K562 (cell line): ENCODE results near the gene NUP85. TPM values are rescaled to one million over a fixed set of nuclear protein-coding genes. Genes with fewer than 3 reads are reported as not detected.

Experiments used
- ATAC-seq: fragments of 200-7000 bp; cut with Tn5 transposase; 3 replicates; pipeline ENCODE4 v1.9.1; 2020; ENCODE audit warnings: moderate library complexity
- BruUV-seq: library from RNA; stranded (reverse); fragments of 400-500 nt; replicated peaks from 2 replicates; lab custom pipeline; 2021; lab: Mats Ljungman, UMichigan
- CTCF ChIA-PET: fragments of 300-600 bp; formaldehyde crosslinking; extraction: SDS; loops from one replicate; lab custom pipeline; 2021; ENCODE audit warnings: low intra/inter-chr PET ratio; lab: Yijun Ruan, JAX
- POLR2A ChIA-PET: fragments of 300-600, 350-650 bp; sonication (Branson Sonifier 250); formaldehyde crosslinking; extraction: SDS; loops from one replicate; lab custom pipeline; 2021; ENCODE audit warnings: antibody characterized with exemption, inconsistent platforms; lab: Yijun Ruan, JAX
- DNase-seq, 4 experiments: peaks; one replicate each; pipeline versions ENCODE4 v3.0.0 to v3.0.0-alpha.2; 2011 to 2018; ENCODE audit warnings: low spot score in 3 of 4, mixed read lengths in 3 of 4; ENCODE audit errors: extremely low read depth in 1 of 4
- FAIRE-seq: peaks from 2 replicates; lab custom pipeline; 2011; peaks lifted over from hg19 to GRCh38; lab: Jason Lieb, UNC
- H2AFZ ChIP-seq: 2 replicates; pipeline ENCODE4 v1.6.0; 2011; ENCODE audit warnings: low read depth, low read length, control low read depth, inconsistent platforms
- H3K27ac ChIP-seq: fragments of 200-600 bp; 3 replicates; pipeline ENCODE4 v1.8.0; 2011; ENCODE audit warnings: low read depth, mild to moderate bottlenecking, control low read depth, inconsistent platforms, low read length, moderate library complexity, mixed read lengths; ENCODE audit errors: extremely low read depth
- H3K27me3 ChIP-seq, 2 experiments: fragments of 300-600 bp in 1 of 2; 2 replicates in 1 of 2; 3 replicates in 1 of 2; pipeline versions ENCODE4 v1.6.0 to v1.8.0; 2011; ENCODE audit warnings: inconsistent platforms in 2 of 2, low read length in 2 of 2, mild to moderate bottlenecking in 1 of 2, mixed read lengths in 1 of 2, moderate library complexity in 1 of 2; ENCODE audit not compliant: control insufficient read depth in 2 of 2, insufficient read depth in 2 of 2
- H3K36me3 ChIP-seq: fragments of 300-600 bp; 3 replicates; pipeline ENCODE4 v1.8.0; 2011; ENCODE audit warnings: mild to moderate bottlenecking, low read length, inconsistent platforms; ENCODE audit not compliant: control insufficient read depth, insufficient read depth
- H3K4me1 ChIP-seq, 2 experiments: fragments of 200-600 bp in 1 of 2; replicated peaks in 1 of 2; 2 replicates in 1 of 2; 3 replicates in 1 of 2; pipeline versions ENCODE4 v1.5.1 to v1.8.0; 2011; ENCODE audit warnings: inconsistent platforms in 2 of 2, low read length in 2 of 2, mild to moderate bottlenecking in 1 of 2, mixed read lengths in 1 of 2, moderate library complexity in 1 of 2; ENCODE audit not compliant: control insufficient read depth in 2 of 2, insufficient read depth in 2 of 2
- H3K4me2 ChIP-seq: 2 replicates; pipeline ENCODE4 v1.6.1; 2011; ENCODE audit warnings: low read length, control low read depth, inconsistent platforms, mixed read lengths; ENCODE audit not compliant: insufficient read depth
- H3K4me3 ChIP-seq: fragments of 200-600 bp; sonication (generic), shearing (Covaris generic); 2 replicates; pipeline ENCODE4 v1.5.1; 2016; ENCODE audit warnings: control low read depth, inconsistent platforms
- H3K79me2 ChIP-seq: fragments of 200-600 bp; 3 replicates; pipeline ENCODE4 v1.8.0; 2011; ENCODE audit warnings: low read length, inconsistent platforms; ENCODE audit not compliant: control insufficient read depth, insufficient read depth
- H3K9ac ChIP-seq, 2 experiments: 2 replicates each; pipeline versions ENCODE4 v1.6.0 to v1.6.1; 2011; ENCODE audit warnings: low read depth in 2 of 2, low read length in 2 of 2, control low read depth in 1 of 2, inconsistent platforms in 1 of 2, mild to moderate bottlenecking in 1 of 2, mixed read lengths in 1 of 2; ENCODE audit not compliant: insufficient read depth in 1 of 2
- H3K9me1 ChIP-seq: one replicate; pipeline ENCODE4 v1.6.0; 2011; ENCODE audit warnings: inconsistent platforms, mild to moderate bottlenecking, low read length, moderate library complexity; ENCODE audit not compliant: control insufficient read depth, insufficient read depth
- H3K9me3 ChIP-seq: replicated peaks from 2 replicates; pipeline ENCODE4 v1.5.1; 2011; ENCODE audit warnings: low read depth, low read length, inconsistent platforms; ENCODE audit not compliant: control insufficient read depth, insufficient read depth
- H4K20me1 ChIP-seq: replicated peaks from 2 replicates; pipeline ENCODE4 v1.6.1; 2011; ENCODE audit warnings: low read length, inconsistent platforms, mixed read lengths; ENCODE audit not compliant: control insufficient read depth, insufficient read depth
- FOXK2 ChIP-seq, 2 experiments: fragments of 450-650 bp; IDR thresholded peaks in 1 of 2; conservative IDR thresholded peaks in 1 of 2; 2 replicates each; pipeline ENCODE4 v1.6.1; 2016; ENCODE audit warnings: low read depth in 2 of 2, mild to moderate bottlenecking in 1 of 2
- POLR2AphosphoS5 ChIP-seq: IDR thresholded peaks from 2 replicates; pipeline ENCODE4 v1.6.1; 2011; ENCODE audit warnings: mild to moderate bottlenecking, low read depth, low read length, moderate library complexity; ENCODE audit not compliant: control insufficient read depth, insufficient read depth
- XRCC5 ChIP-seq: fragments of 200-400 bp; formaldehyde crosslinking; IDR thresholded peaks from 2 replicates; pipeline ENCODE4 v1.6.1; 2017; ENCODE audit warnings: low read depth, mild to moderate bottlenecking, low read length
- ZBTB40 ChIP-seq, 2 experiments: fragments of 450-650 bp in 1 of 2; sonication (generic) in 1 of 2; formaldehyde crosslinking in 1 of 2; IDR thresholded peaks; 2 replicates each; pipeline versions ENCODE4 v1.7.1 to v1.9.0; 2016 to 2022; ENCODE audit warnings: inconsistent platforms in 1 of 2, mild to moderate bottlenecking in 1 of 2, missing genetic modification reagents in 1 of 2
- ZNF143 ChIP-seq: sonication (generic); formaldehyde crosslinking; IDR thresholded peaks from 2 replicates; pipeline ENCODE4 v1.9.0; 2022; ENCODE audit warnings: mild to moderate bottlenecking, missing genetic modification reagents
- ZNF77 ChIP-seq: fragments of 250-450 bp; sonication (Bioruptor Pico); IDR thresholded peaks from 2 replicates; pipeline ENCODE4 v1.5.0; 2020
- WGBS: fragments of 100-300 bp; shearing (Covaris generic); methylation state at CpG from one replicate; pipeline ENCODE4 v1.1.6; 2016; ENCODE audit warnings: low coverage, mixed read lengths; ENCODE audit not compliant: insufficient coverage; ENCODE audit errors: missing lambda C conversion rate; 5-methylcytosine and 5-hydroxymethylcytosine counted together
- in situ Hi-C: fragments of 300-500 bp; cut with MboI; formaldehyde crosslinking; loops from 4 replicates; pipeline ENCODE4 v1.15.0; 2018; ENCODE audit warnings: inconsistent platforms, mixed read lengths
- intact Hi-C: fragments of 100-400 bp; cut with micrococcal nuclease; formaldehyde crosslinking; loops from 2 replicates; pipeline ENCODE4 v1.14.2; 2022
- polyA plus RNA-seq, 8 experiments: library from polyadenylated mRNA; depleted of rRNA in 4 of 8; stranded (reverse) in 5 of 8; unstranded in 3 of 8; fragments of >200 nt; fragmentation: Nextera tagmentation in 2 of 8; fragmentation: Illumina TruSeq in 1 of 8; extraction: Ambion mirVana in 2 of 8; extraction: Trizol in 1 of 8; gene quantifications; 2 replicates each; pipeline versions ENCODE4 v1.2.1 to v1.2.3, GENCODE V29; 2011 to 2014; ENCODE audit warnings: inconsistent platforms in 1 of 8, missing spikeins in 1 of 8
- total RNA-seq, 7 experiments: library from RNA; depleted of rRNA in 6 of 7; stranded (reverse); fragments of >200 nt in 6 of 7; fragmentation: Illumina TruSeq in 2 of 7; extraction: Trizol in 2 of 7; gene quantifications; 2 replicates each; pipeline versions ENCODE4 v1.2.1 to v1.2.3, GENCODE V29; 2011 to 2021; ENCODE audit warnings: low replicate concordance in 1 of 7
- TF ChIP-seq, protein P1 (sequence below): fragments of 450-650 bp; IDR thresholded peaks from 2 replicates; pipeline ENCODE4 v1.6.1; 2017; ENCODE audit warnings: antibody characterized with exemption, mild to moderate bottlenecking

Gene NUP85
- total and polyA plus RNA-seq, 9 of the 15 experiments (the other 6 are each of a cell fraction or from before 2014, with no cell fraction given), result 50.2 to 177 (median 110) TPM

- TF ChIP-seq ZNF77 (CRISPR knock-in tag), result no peak
- TF ChIP-seq, protein P1, sequence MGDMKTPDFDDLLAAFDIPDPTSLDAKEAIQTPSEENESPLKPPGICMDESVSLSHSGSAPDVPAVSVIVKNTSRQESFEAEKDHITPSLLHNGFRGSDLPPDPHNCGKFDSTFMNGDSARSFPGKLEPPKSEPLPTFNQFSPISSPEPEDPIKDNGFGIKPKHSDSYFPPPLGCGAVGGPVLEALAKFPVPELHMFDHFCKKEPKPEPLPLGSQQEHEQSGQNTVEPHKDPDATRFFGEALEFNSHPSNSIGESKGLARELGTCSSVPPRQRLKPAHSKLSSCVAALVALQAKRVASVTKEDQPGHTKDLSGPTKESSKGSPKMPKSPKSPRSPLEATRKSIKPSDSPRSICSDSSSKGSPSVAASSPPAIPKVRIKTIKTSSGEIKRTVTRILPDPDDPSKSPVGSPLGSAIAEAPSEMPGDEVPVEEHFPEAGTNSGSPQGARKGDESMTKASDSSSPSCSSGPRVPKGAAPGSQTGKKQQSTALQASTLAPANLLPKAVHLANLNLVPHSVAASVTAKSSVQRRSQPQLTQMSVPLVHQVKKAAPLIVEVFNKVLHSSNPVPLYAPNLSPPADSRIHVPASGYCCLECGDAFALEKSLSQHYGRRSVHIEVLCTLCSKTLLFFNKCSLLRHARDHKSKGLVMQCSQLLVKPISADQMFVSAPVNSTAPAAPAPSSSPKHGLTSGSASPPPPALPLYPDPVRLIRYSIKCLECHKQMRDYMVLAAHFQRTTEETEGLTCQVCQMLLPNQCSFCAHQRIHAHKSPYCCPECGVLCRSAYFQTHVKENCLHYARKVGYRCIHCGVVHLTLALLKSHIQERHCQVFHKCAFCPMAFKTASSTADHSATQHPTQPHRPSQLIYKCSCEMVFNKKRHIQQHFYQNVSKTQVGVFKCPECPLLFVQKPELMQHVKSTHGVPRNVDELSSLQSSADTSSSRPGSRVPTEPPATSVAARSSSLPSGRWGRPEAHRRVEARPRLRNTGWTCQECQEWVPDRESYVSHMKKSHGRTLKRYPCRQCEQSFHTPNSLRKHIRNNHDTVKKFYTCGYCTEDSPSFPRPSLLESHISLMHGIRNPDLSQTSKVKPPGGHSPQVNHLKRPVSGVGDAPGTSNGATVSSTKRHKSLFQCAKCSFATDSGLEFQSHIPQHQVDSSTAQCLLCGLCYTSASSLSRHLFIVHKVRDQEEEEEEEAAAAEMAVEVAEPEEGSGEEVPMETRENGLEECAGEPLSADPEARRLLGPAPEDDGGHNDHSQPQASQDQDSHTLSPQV, result no peak
- no peak for TF ChIP-seq FOXK2 (conservative IDR thresholded peaks at IDR 0.05 in 1 of 2, IDR thresholded peaks at IDR 0.05 in 1 of 2; ENCODE audit: low read depth in 2 of 2)
Measured at GRCh38 chr17:75228305-75228704, 22.8 kb downstream of the NUP85 start (continued).

DNA sequence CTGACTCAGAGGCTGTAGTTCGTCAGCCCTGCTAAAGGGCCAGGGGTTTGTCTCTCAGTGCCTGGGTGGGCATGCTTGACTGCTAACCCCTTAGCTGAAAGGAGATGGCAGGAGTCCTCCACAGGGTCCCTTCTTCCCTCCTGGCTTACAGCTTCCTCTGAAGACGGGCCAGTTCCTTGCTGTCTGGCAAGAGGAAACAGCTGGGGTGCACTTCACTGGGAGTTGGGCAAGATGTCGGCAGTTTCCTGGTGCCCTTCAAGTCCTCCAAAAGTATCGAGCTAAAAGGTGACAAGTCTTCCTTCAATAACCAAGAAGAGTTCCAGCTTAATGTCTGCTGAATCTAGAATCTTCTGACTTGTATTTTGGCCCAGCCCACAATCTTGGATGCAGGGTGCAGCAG is 23.4 kb downstream of the NUP85 start:
- DNase-seq, result no peak
- H3K36me3 ChIP-seq, result peaks cover 85% of the 10 kb centered on the region
- H3K4me3 ChIP-seq, result no peak overlapping the region
- in situ Hi-C loops, result no loop called here
- no peak overlapping the region for H3K4me2 ChIP-seq
- H3K79me2 ChIP-seq, result no peaks in the 10 kb centered on the region
- ChIA-PET POLR2A (interaction anchor here (0.6 to 4.5 kb wide), 10 partner anchors 8 to 314 kb away, joined by 3 to 38 read pairs (median 4); partner anchors contain the start of genes GGA3, MIF4GD and MRPS7), CTCF (no interaction called here)
- no peak for FAIRE-seq
- no peak for ATAC-seq
- WGBS, result 80% methylated on average over 4 of the region's 4 CpGs
- H3K9ac ChIP-seq, result no peak overlapping the region; a peak in 1 of 4 replicates
- no peaks in the 10 kb centered on the region for H3K9me3 ChIP-seq
- intact Hi-C loops, result no loop called here
- no peak overlapping the region for H2AFZ ChIP-seq
- no peaks in the 10 kb centered on the region for H3K9me1 ChIP-seq
- H4K20me1 ChIP-seq, result no peaks in the 10 kb centered on the region
- BruUV-seq, result no TSS peak
- H3K4me1 ChIP-seq, result no peaks in the 10 kb centered on the region
- H3K27ac ChIP-seq, result no peak overlapping the region
- H3K27me3 ChIP-seq, result no peaks in the 10 kb centered on the region
- TF ChIP-seq XRCC5 (no peak), ZNF143 (CRISPR knock-in tag) (no peak), ZBTB40 (IDR thresholded peaks at IDR 0.05) (no peak), ZBTB40 (CRISPR knock-in tag; IDR thresholded peaks at IDR 0.05) (no peak), POLR2AphosphoS5 (no peak)
